Smooth muscle cell (in vitro differentiated cells): ENCODE measurements around the gene TPPP2. TPM values are rescaled to one million over a fixed set of nuclear protein-coding genes. Genes with fewer than 3 reads are reported as not detected.

Source experiments
- DNase-seq: peaks from one replicate; lab custom pipeline; 2025; ENCODE audit not compliant: unreplicated experiment; lab: John Stamatoyannopoulos, UW
- H2AFZ ChIP-seq: fragments of 200-600 bp; sonication (generic); 2 replicates; pipeline ENCODE4 v1.6.0; 2016; ENCODE audit warnings: antibody characterized with exemption, low read depth, mild to moderate bottlenecking
- H3F3A ChIP-seq: fragments of 200-600 bp; sonication (generic); 2 replicates; pipeline ENCODE4 v1.6.0; 2017; ENCODE audit warnings: antibody characterized with exemption, low read depth
- H3K27ac ChIP-seq: fragments of 200-600 bp; sonication (generic); 2 replicates; pipeline ENCODE4 v1.5.1; 2016; ENCODE audit warnings: low read depth, mild to moderate bottlenecking
- H3K27me3 ChIP-seq: fragments of 200-600 bp; sonication (generic); 2 replicates; pipeline ENCODE4 v1.6.1; 2016; ENCODE audit warnings: low read depth, mild to moderate bottlenecking
- H3K36me3 ChIP-seq: fragments of 200-600 bp; sonication (generic); 2 replicates; pipeline ENCODE4 v1.5.1; 2016; ENCODE audit warnings: low read depth
- H3K4me1 ChIP-seq: fragments of 200-600 bp; sonication (generic); 2 replicates; pipeline ENCODE4 v1.5.1; 2016; ENCODE audit warnings: low read depth
- H3K4me2 ChIP-seq: fragments of 200-600 bp; sonication (generic); 2 replicates; pipeline ENCODE4 v1.6.0; 2016; ENCODE audit warnings: mild to moderate bottlenecking
- H3K4me3 ChIP-seq: fragments of 200-600 bp; sonication (generic); 2 replicates; pipeline ENCODE4 v1.5.1; 2016; ENCODE audit warnings: mild to moderate bottlenecking
- H3K79me2 ChIP-seq: fragments of 200-600 bp; sonication (generic); 2 replicates; pipeline ENCODE4 v1.6.0; 2016; ENCODE audit warnings: low read depth, mild to moderate bottlenecking
- H3K9ac ChIP-seq: fragments of 200-600 bp; sonication (generic); 2 replicates; pipeline ENCODE4 v1.6.0; 2016; ENCODE audit warnings: low read depth
- H3K9me3 ChIP-seq: fragments of 200-600 bp; sonication (generic); replicated peaks from 2 replicates; pipeline ENCODE4 v1.5.1; 2016; ENCODE audit warnings: low read depth
- H4K20me1 ChIP-seq: fragments of 200-600 bp; sonication (generic); 2 replicates; pipeline ENCODE4 v1.6.0; 2016; ENCODE audit warnings: low read depth
- CTCF ChIP-seq: fragments of 200-600 bp; sonication (generic); IDR thresholded peaks from 2 replicates; pipeline ENCODE4 v1.5.1; 2017; ENCODE audit warnings: borderline replicate concordance, mild to moderate bottlenecking, antibody characterized with exemption; ENCODE audit not compliant: insufficient read depth, poor library complexity, severe bottlenecking
- WGBS: methylation state at CpG from one replicate; pipeline ENCODE4 v1.1.7; 2016; ENCODE audit warnings: low lambda C conversion rate; 5-methylcytosine and 5-hydroxymethylcytosine counted together
- polyA plus RNA-seq: library from polyadenylated mRNA; unstranded; fragments of >200 nt; fragmentation: Nextera tagmentation; extraction: Ambion mirVana; gene quantifications from 2 replicates; pipeline ENCODE4 v1.2.1, GENCODE V29; 2016
- total RNA-seq: library from RNA; depleted of rRNA; stranded (reverse); fragments of >200 nt; gene quantifications from 2 replicates; pipeline ENCODE4 v1.2.3, GENCODE V29; 2014

TPPP2 gene
- total and polyA plus RNA-seq, 2 experiments from 2014 or later = 0.70 TPM; not detected in 1

- peak within 1 kb of the TSS; percentile 71 for H3K9ac ChIP-seq
- H3K4me3 ChIP-seq = no peak within 1 kb of the TSS
- no peaks in the 10 kb centered on the region for H3K9me3 ChIP-seq
- peak within 1 kb of the TSS; percentile 86 for H3K27ac ChIP-seq
- no peak for TF ChIP-seq CTCF
- H3K4me2 ChIP-seq = no peak within 1 kb of the TSS
- H4K20me1 ChIP-seq = no peaks in the 10 kb centered on the region
- 58% methylated on average over 11 of the region's 11 CpGs for WGBS
- H3K27me3 ChIP-seq = no peaks in the 10 kb centered on the region
- H2AFZ ChIP-seq = no peak within 1 kb of the TSS
- no peaks in the 10 kb centered on the region for H3F3A ChIP-seq
- H3K79me2 ChIP-seq = no peaks in the 10 kb centered on the region
- no peaks in the 10 kb centered on the region for H3K36me3 ChIP-seq
- DNase-seq = no peak
- peaks cover 4% of the 10 kb centered on the region for H3K4me1 ChIP-seq
Measured at GRCh38 chr14:21041676-21042433, 11.8 kb downstream of the TPPP2 start, which contains the start of gene RNASE7. RNASE7 (plus strand) TSS chr14:21042362; CDS start chr14:21042993, 631 bp downstream.

- H4K20me1 ChIP-seq = no peaks in the 10 kb centered on the region
- H3F3A ChIP-seq = no peaks in the 10 kb centered on the region
- H3K36me3 ChIP-seq = no peaks in the 10 kb centered on the region
- no peak for TF ChIP-seq CTCF
- H3K9ac ChIP-seq = no peak overlapping the region
- no peak overlapping the region for H3K4me3 ChIP-seq
- no peak overlapping the region for H3K4me2 ChIP-seq
- DNase-seq = no peak
- no peak overlapping the region for H3K27ac ChIP-seq
- no peaks in the 10 kb centered on the region for H3K27me3 ChIP-seq
- H2AFZ ChIP-seq = no peak overlapping the region
- H3K4me1 ChIP-seq = peaks cover 4% of the 10 kb centered on the region
- H3K79me2 ChIP-seq = no peaks in the 10 kb centered on the region
- no peaks in the 10 kb centered on the region for H3K9me3 ChIP-seq
- 83% methylated on average over 8 of the region's 8 CpGs for WGBS
Measured at GRCh38 chr14:21042918-21043317, 12.9 kb downstream of the TPPP2 start.

DNA sequence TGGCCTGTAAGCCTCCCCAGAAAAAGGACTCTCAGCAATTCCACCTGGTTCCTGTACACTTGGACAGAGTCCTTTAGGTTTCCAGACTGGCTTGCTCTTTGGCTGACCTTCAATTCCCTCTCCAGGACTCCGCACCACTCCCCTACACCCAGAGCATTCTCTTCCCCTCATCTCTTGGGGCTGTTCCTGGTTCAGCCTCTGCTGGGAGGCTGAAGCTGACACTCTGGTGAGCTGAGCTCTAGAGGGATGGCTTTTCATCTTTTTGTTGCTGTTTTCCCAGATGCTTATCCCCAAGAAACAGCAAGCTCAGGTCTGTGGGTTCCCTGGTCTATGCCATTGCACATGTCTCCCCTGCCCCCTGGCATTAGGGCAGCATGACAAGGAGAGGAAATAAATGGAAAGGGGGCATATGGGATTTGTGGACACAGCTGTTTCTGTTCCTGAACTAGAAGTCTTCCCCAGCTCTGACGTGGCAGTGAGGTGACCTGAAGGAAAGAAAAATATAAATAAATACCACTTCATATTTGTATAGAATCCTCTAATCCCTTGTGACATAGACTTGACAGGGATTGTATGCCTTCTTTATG, 13.5 kb downstream of the TPPP2 start:
- Histone ChIP-seq H3K4me2 (no peak overlapping the region), H3K9ac (no peak overlapping the region), H3F3A (no peaks in the 10 kb centered on the region), H3K4me3 (no peak overlapping the region), H3K79me2 (no peaks in the 10 kb centered on the region), H3K27me3 (no peaks in the 10 kb centered on the region), H2AFZ (no peak overlapping the region), H3K27ac (no peak overlapping the region), H4K20me1 (no peaks in the 10 kb centered on the region), H3K4me1 (peaks cover 4% of the 10 kb centered on the region), H3K36me3 (no peaks in the 10 kb centered on the region), H3K9me3 (no peaks in the 10 kb centered on the region)
- WGBS = 88% methylated on average over 2 of the region's 2 CpGs
- no peak for TF ChIP-seq CTCF
- no peak for DNase-seq
